ENCODE data around the gene GPSM1.
A peak's percentile ranks its signal among the peaks of the same experiment; 100 is the strongest.

Gene GPSM1

GRCh38 chr9:136361754-136362449 is 34.6 kb downstream of the GPSM1 start:
- DNase-seq (ENCODE audit: low read depth) = no peak

GRCh38 chr9:136362450-136362784 is 35.1 kb downstream of the GPSM1 start:
- DNase-seq (ENCODE audit: low read depth) = no peak

- DNase-seq (ENCODE audit: low read depth) = peak; percentile 86
These were observed 36.0 kb downstream of the GPSM1 start, which contains the start of gene DNLZ for GRCh38 chr9:136363106-136363948. DNLZ (minus strand) TSS chr9:136363744; CDS start chr9:136363714, 30 bp downstream.

GRCh38 chr9:136363949-136364748 is 36.8 kb downstream of the GPSM1 start:
- no peak for DNase-seq (ENCODE audit: low read depth)

- DNase-seq (ENCODE audit: low read depth) = no peak
These were observed 37.8 kb downstream of the GPSM1 start for GRCh38 chr9:136364942-136365774.

- no peak for DNase-seq (ENCODE audit: low read depth)
These were observed 38.5 kb downstream of the GPSM1 start for GRCh38 chr9:136365775-136366222.

- no peak for DNase-seq (ENCODE audit: low read depth)
These were observed 39.5 kb downstream of the GPSM1 start for GRCh38 chr9:136366826-136367225.

GRCh38 chr9:136367296-136368145 is 40.2 kb downstream of the GPSM1 start:
- DNase-seq (ENCODE audit: low read depth) = no peak

GRCh38 chr9:136368190-136368589 is 40.9 kb downstream of the GPSM1 start:
- no peak for DNase-seq (ENCODE audit: low read depth)

- no peak for DNase-seq (ENCODE audit: low read depth)
These were observed 42.7 kb downstream of the GPSM1 start for GRCh38 chr9:136370037-136370436.

GRCh38 chr9:136370687-136371532 is 43.6 kb downstream of the GPSM1 start:
- no peak for DNase-seq (ENCODE audit: low read depth)

GRCh38 chr9:136371533-136371880 is 44.2 kb downstream of the GPSM1 start:
- DNase-seq (ENCODE audit: low read depth) = no peak

- DNase-seq (ENCODE audit: low read depth) = no peak
These were observed 44.7 kb downstream of the GPSM1 start for GRCh38 chr9:136372006-136372405.

- no peak for DNase-seq (ENCODE audit: low read depth)
These were observed 45.4 kb downstream of the GPSM1 start for GRCh38 chr9:136372561-136373299.

- no peak for DNase-seq (ENCODE audit: low read depth)
These were observed 46.2 kb downstream of the GPSM1 start, which contains the start of gene CARD9 for GRCh38 chr9:136373300-136374182. CARD9 (minus strand) TSS chr9:136373669; CDS start chr9:136372078, 1,591 bp downstream.

- DNase-seq (ENCODE audit: low read depth) = no peak
These were observed 46.8 kb downstream of the GPSM1 start for GRCh38 chr9:136374183-136374575.

- no peak for DNase-seq (ENCODE audit: low read depth)
These were observed 47.8 kb downstream of the GPSM1 start for GRCh38 chr9:136375096-136375495.

- DNase-seq (ENCODE audit: low read depth) = no peak
These were observed 49.1 kb downstream of the GPSM1 start for GRCh38 chr9:136376457-136376856.
